ENCODE results near the gene KLHL26. TPM values are rescaled to one million over a fixed set of nuclear protein-coding genes. Genes with fewer than 3 reads are reported as not detected.

The KLHL26 gene
- total RNA-seq, 1 donor from 2014 or later: 6.2 TPM

GRCh38 chr19:18626906-18627305, 9.9 kb upstream of the KLHL26 start:
- H3K27ac ChIP-seq (replicated peaks): no peak overlapping the region
- TF ChIP-seq, protein P1, sequence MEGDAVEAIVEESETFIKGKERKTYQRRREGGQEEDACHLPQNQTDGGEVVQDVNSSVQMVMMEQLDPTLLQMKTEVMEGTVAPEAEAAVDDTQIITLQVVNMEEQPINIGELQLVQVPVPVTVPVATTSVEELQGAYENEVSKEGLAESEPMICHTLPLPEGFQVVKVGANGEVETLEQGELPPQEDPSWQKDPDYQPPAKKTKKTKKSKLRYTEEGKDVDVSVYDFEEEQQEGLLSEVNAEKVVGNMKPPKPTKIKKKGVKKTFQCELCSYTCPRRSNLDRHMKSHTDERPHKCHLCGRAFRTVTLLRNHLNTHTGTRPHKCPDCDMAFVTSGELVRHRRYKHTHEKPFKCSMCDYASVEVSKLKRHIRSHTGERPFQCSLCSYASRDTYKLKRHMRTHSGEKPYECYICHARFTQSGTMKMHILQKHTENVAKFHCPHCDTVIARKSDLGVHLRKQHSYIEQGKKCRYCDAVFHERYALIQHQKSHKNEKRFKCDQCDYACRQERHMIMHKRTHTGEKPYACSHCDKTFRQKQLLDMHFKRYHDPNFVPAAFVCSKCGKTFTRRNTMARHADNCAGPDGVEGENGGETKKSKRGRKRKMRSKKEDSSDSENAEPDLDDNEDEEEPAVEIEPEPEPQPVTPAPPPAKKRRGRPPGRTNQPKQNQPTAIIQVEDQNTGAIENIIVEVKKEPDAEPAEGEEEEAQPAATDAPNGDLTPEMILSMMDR (IDR thresholded peaks at IDR 0.05; ENCODE audit: borderline replicate concordance): no peak
- peaks cover 8% of the 10 kb centered on the region for H3K27me3 ChIP-seq (ENCODE audit: low read depth)
- intact Hi-C loops (cut with micrococcal nuclease): no loop called here
- no peak overlapping the region for H3K4me3 ChIP-seq
- no peak for DNase-seq
- no peaks in the 10 kb centered on the region for H3K36me3 ChIP-seq
- H3K4me1 ChIP-seq: peaks cover 5% of the 10 kb centered on the region
- H3K9me3 ChIP-seq (replicated peaks): no peaks in the 10 kb centered on the region

- H3K27ac ChIP-seq (replicated peaks): peak overlapping the region; percentile 61
- DNase-seq: peak; percentile 59
- no peaks in the 10 kb centered on the region for H3K36me3 ChIP-seq
- H3K27me3 ChIP-seq (ENCODE audit: low read depth): peaks cover 8% of the 10 kb centered on the region
- TF ChIP-seq, protein P1 (IDR thresholded peaks at IDR 0.05; ENCODE audit: borderline replicate concordance): no peak
- intact Hi-C loops (cut with micrococcal nuclease): no loop called here
- H3K4me3 ChIP-seq: no peak overlapping the region
- H3K9me3 ChIP-seq (replicated peaks): no peaks in the 10 kb centered on the region
- H3K4me1 ChIP-seq: peaks cover 5% of the 10 kb centered on the region
Measured at GRCh38 chr19:18629166-18630088, 7.4 kb upstream of the KLHL26 start.

- Histone ChIP-seq H3K27me3 (ENCODE audit: low read depth) (peaks cover 7% of the 10 kb centered on the region), H3K4me3 (no peak overlapping the region), H3K36me3 (no peaks in the 10 kb centered on the region), H3K27ac (replicated peaks) (no peak overlapping the region), H3K9me3 (replicated peaks) (no peaks in the 10 kb centered on the region), H3K4me1 (peaks cover 33% of the 10 kb centered on the region)
- DNase-seq: no peak
- intact Hi-C loops (cut with micrococcal nuclease): no loop called here
- TF ChIP-seq, protein P1 (IDR thresholded peaks at IDR 0.05; ENCODE audit: borderline replicate concordance): no peak
Measured at GRCh38 chr19:18633321-18633720, 3.5 kb upstream of the KLHL26 start.

DNA sequence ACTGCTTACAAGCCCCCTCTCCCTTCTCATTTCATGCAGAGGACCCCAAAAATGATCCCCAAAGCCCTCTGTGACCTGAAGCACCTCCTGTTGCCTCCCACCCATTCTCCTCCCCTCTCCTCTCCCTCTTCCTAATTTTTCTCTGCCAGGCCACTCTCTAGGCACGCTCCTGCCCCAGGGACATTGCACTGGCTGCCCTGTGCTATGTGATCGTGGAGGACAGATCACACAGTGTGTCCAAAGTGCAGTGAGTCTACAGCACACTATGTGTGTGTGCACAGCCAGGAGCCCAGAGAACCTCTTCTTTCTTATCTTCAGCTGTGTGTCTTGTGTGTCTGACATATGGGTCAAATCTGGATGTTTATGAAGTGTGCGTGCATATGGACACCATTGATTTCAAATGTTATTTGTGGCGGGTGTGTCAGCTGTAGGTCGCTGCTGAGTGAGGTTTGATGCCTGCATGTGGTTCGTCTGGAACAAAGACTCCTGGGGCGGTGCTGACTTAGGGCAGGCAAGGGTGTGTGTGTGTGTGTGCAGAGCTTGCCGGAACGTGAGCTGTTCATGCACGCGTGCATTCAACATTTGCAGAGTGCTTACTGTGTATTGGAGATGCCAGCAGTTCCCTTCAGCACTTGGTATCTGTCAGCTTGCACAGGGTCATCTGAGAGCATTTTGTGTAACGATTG, 2.1 kb upstream of the KLHL26 start:
- TF ChIP-seq, protein P1 (IDR thresholded peaks at IDR 0.05; ENCODE audit: borderline replicate concordance): no peak
- DNase-seq: no peak
- Histone ChIP-seq H3K4me1 (peaks cover 30% of the 10 kb centered on the region), H3K27ac (replicated peaks) (no peak overlapping the region), H3K4me3 (no peak overlapping the region), H3K27me3 (ENCODE audit: low read depth) (peaks cover 5% of the 10 kb centered on the region), H3K36me3 (no peaks in the 10 kb centered on the region), H3K9me3 (replicated peaks) (no peaks in the 10 kb centered on the region)
- intact Hi-C loops (cut with micrococcal nuclease): no loop called here

DNA sequence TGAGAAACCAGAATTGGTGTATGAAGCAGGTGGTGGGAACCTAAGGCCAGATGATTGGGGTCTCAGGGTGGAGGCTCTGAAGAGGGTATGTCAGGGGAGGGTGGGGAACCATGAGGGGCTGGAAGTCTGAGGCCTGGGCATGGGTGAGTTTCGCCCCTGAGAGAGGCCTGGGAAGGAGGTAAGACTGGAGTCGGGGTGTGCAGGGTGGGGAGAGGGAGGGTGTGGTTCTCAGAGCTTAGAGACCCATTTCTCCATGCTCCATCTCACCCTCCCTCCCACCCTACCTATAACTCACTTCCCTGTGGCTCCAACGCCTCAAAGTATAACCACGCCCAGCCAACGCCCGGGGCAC, 1.0 kb upstream of the KLHL26 start:
- Histone ChIP-seq H3K27me3 (ENCODE audit: low read depth) (peaks cover 5% of the 10 kb centered on the region), H3K36me3 (no peaks in the 10 kb centered on the region), H3K4me3 (peak overlapping the region; percentile 87), H3K4me1 (peaks cover 30% of the 10 kb centered on the region), H3K27ac (replicated peaks) (peak overlapping the region; percentile 89), H3K9me3 (replicated peaks) (no peaks in the 10 kb centered on the region)
- intact Hi-C loops (cut with micrococcal nuclease): no loop called here
- TF ChIP-seq, protein P1 (IDR thresholded peaks at IDR 0.05; ENCODE audit: borderline replicate concordance): no peak
- no peak for DNase-seq
